ENCODE data around the gene ANKH.

The ANKH gene

DNA sequence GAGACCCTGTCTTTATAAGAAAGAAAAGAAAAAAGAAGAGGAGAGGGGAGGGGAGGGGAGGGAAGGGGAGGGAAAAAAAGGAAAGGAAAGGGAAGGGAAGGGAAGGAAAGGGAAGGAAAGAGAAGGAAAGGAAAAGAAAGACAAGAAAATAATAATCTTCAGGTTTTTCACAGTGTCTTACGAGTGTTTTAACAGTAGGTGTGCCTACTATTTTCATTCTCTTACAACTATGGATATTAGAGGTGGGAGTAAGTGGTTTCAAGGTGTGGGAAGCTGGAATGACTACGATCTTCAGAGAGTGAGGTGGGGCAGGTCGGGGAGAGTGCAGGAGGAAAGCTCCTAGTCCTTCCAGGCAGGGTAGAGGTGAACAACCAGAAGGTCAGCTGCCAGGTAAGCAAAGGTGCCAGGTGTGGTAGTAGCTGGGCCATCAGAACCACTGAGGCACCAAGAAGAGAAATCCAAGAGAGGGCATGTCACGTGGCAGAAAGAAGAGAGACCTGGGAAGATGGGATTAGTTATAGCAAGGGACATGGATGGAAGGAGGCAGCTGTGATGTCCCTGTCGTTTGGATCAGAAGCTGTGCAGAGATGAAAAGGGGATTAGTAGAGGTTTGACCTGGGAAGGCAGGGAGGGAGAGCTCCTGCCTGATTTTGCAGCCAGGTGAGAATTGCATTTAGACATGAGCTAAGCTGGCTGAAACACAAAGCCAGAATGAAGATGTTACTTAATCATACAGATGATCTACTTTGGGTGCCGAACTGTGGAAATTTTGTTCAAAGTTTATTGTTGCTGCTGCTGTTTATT lies 111.6 kb downstream of the ANKH start:
- no peak for DNase-seq (ENCODE audit: low read depth)

DNA sequence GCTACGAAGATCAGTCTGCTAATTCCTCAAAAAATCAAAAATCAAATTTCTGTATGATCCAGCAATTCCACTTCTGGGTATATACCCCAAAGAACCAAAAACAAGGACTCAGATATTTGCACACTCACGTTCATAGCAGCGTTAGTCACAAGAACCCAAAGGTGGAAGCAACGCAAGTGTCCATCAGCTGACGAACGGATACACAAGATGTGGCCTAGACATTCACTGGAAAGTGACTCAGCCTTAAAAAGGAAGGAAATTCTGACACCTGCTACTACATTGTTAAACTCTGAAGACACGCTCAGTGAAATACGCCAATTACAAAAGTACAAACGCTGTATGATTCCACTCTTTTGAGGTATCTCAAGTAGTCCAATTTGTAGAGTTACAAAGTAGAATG lies 113.7 kb downstream of the ANKH start:
- no peak for DNase-seq (ENCODE audit: low read depth)

DNA sequence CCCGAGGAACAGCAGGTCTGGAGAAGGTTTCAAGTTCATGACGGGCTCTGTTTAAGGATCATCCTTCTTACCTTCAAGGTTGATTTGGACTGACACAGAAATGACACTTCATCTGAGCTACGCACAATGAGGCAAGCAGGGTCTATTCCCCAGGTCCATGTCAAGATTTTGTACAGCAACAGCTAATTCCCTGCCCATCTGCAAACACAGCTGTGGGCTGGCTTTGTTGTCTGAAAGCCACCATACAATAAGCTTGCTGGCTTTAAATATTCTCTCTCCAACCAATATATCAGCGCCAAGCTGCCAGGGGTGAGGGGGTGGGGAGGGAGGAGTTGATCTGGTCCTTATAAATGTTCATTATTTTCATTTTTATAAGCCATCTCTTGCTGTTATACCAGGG lies 115.1 kb downstream of the ANKH start:
- no peak for DNase-seq (ENCODE audit: low read depth)

DNA sequence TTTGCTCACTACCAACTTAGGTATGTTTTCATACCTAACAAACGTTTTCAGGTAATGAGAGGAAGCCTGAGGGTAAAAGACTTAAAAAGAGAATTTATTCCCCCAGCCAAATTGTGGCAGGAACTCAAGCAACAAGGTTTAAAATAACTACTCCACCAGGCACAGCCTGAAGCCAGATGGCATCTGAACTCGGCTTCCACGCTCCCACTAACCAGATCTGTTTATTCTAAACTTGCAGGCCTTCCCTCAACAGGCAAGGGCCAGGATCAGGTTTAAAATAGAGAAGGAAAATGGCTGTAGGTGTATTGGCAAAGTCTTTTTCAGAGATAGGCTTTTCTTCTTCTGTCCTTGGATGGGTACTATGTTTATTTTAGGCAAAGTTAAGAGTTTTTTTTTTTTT lies 117.6 kb downstream of the ANKH start:
- DNase-seq (ENCODE audit: low read depth), result no peak

GRCh38 chr5:14753292-14753691 lies 118.3 kb downstream of the ANKH start:
- no peak for DNase-seq (ENCODE audit: low read depth)

- DNase-seq (ENCODE audit: low read depth), result no peak
Observed at GRCh38 chr5:14752497-14753071, 119.0 kb downstream of the ANKH start.

DNA sequence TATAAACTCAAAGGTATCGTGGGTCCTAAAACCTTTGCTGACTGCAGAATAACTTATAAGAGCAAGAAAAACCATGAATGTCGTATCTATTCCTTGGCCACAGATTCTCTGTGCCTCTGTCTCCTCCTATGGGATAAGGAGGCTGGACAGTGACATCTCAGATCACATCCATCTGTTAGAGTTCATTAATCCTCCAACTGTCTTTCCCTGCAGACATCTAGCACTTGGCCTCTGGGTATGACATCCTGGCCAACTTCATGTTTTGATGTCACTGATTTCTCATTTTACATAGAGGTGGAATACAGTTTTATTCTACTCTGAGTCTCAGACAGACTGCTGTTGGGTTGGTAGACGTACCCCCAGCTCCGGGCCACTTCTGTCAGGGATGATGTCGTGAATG lies 120.9 kb downstream of the ANKH start:
- DNase-seq (ENCODE audit: low read depth), result no peak

GRCh38 chr5:14749579-14750101 lies 121.9 kb downstream of the ANKH start:
- DNase-seq (ENCODE audit: low read depth), result no peak

DNA sequence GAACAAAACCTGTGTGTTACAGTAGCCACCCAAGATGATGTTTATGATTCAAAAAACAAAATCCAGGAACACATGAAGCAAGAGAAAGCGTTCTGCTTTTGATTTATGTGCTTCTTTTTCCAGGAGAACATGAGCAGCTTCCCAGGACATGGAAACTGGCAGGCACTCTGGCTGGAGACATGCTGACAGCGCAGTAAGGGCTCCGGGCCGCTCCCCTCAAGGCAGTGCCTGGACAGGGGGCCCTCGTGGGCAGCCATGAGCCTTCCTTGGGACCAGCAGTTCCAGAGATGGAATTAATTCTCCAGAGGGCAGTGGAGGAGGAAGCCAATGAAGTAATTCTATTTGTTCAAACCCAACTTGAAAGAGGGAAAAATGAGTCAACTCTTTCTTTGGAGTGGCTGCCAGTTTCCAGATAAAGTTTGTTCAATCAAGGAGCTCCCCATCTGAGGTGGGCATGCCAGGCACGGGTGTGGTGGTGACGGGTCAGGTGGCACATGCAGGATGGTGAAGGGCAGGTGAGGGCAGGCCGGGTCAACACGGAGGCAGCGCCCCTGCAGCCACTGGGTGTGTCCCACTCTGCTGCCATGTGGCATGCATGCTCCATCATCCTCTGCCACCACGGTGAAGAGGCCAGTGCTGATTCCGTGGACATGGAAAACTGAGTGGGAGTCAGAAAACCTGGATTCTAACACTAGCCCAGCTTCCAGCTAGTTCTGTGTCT lies 123.2 kb downstream of the ANKH start:
- DNase-seq (ENCODE audit: low read depth), result no peak

DNA sequence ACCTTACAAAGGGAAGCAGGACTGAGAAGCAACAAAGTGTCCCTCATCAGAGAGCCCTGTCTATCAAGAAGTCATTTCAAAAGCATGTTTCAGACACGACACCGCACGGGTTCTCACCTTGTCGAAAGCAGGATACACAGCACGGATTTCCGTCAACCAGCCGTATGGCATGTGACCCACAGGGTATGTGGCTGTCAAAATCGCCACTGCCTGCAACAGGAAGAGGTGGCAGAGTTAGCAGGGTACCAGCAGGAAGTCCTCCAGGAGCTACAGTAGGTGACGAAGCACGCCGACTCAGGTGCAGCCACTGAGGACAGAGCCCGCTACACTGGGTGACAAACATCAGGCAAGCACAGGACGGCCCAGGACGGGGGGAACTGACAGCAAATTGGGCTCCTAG lies 125.8 kb downstream of the ANKH start:
- DNase-seq (ENCODE audit: low read depth), result no peak

- no peak for DNase-seq (ENCODE audit: low read depth)
Observed at GRCh38 chr5:14745188-14745563, 126.4 kb downstream of the ANKH start.

DNA sequence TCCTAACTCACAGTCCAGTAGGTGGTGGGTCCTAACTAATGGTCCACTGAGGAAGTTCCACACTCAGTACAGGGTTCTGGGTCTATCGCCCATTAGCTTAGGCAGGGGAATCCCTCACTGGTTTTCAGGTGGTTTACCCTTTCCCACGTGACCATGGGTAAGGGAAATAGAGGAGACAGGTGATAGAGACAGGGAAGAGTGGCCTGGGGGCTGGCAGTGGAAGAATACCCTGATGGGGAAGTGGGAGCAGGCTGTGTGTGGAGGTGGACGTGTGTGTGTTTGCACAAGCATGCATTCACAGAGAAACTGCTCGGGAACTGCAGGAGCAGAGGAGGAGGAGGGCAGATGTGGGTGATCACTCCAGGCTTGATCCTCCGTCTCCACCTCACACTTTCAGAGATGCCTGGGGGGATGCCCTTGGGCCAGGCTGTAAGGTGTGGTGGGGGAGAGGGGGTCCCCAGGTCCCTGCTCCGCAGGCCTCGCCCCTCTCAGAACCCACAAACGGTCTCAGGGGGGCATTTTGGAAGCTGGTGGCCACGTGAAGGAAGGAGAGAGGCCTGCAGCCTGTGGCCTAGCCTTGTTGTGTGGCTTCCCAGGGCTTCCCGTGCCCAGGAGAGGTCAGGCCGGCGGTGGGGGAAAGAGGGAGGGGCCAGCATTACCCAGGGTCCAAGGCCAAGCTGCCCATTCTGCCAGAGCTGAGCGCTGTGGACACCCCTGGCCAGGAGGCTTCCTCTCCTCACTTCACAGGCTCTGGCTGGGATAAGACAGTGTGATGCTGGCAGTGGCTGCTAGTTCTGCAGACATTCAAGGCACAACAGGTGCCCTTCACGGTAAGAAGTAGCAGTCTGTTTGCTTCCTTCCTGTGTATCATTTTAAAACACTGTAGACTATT lies 127.0 kb downstream of the ANKH start:
- DNase-seq (ENCODE audit: low read depth), result no peak

GRCh38 chr5:14743601-14744295 lies 127.8 kb downstream of the ANKH start:
- peak; percentile 58 for DNase-seq (ENCODE audit: low read depth)

DNA sequence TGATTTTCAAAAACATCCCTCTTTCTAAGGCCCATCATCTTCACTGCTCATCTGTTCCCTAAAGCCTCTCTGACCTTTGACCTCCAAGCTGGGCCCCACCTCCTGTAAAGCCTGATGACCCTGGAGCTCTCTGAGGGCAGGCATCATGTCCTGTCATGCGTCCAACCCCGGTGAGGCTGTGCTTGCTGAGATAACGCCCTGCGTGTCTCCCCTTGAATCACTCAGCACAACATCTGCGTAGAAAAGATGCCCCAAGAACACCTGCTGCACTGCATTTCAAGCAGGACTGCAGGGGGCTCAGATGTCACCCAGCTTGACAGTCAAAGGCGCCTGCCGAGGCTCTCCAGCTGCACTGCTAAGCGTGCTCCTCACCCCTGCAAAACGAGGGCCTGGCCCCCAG lies 129.1 kb downstream of the ANKH start:
- DNase-seq (ENCODE audit: low read depth), result no peak

GRCh38 chr5:14741801-14742440 lies 129.7 kb downstream of the ANKH start:
- no peak for DNase-seq (ENCODE audit: low read depth)

DNA sequence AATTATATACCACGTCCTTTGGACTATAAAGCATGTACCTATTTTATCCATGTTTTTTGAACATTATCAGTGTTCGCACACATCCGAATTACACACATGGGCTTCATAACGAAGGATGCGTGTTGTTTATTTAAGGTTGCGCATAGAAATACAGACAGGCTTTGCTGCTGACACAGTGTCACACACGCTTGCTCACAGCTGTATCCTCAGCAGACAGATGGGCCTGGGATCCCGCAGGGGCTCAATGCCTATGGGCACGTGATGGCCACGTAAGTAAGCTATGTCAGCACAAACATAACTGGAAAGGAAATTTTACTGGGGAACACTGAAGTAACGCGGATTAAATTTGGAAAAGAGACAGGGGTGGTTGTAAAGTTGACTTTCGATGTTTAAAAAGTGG lies 130.4 kb downstream of the ANKH start:
- no peak for DNase-seq (ENCODE audit: low read depth)

DNA sequence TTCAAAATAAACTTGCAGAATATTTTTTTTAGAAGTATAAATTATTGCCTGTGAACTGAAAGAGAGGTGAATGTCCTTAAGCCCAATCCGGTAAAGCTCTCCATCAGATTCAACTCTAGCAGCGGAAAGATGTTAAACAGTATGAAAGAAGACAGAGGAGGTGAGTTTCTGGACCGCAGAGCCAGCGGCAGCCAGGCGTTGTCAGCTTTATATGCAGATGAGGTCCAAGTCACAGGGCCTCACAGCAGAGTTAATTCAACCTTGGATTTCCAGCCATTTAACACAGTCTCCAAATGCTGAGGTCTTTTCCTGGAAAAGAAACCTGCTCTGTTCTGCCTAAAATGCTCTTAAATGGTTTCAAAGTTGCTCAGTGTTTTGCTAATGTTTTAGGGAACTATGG lies 131.6 kb downstream of the ANKH start:
- no peak for DNase-seq (ENCODE audit: low read depth)

- peak; percentile 90 for DNase-seq (ENCODE audit: low read depth)
Observed at GRCh38 chr5:14739538-14739937, 132.0 kb downstream of the ANKH start.

DNA sequence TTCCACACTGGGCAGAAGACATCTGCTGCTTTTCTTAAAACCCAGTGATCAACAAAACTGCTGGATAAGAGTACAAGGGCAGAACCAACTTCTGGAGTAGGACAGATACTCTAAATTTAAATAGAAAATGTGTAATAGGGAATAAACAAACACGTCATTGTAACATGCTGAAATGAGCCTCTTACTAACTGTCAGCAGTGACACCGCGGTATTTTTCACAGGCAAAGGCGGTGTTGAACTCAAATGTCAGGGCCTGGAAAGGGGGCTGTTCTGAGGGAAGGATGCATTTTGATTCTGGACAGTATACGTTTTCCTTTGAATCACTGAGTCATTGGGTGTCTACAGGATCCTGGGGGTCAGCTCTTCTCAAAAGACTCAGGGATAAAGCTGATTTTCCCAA lies 133.5 kb downstream of the ANKH start:
- no peak for DNase-seq (ENCODE audit: low read depth)

DNA sequence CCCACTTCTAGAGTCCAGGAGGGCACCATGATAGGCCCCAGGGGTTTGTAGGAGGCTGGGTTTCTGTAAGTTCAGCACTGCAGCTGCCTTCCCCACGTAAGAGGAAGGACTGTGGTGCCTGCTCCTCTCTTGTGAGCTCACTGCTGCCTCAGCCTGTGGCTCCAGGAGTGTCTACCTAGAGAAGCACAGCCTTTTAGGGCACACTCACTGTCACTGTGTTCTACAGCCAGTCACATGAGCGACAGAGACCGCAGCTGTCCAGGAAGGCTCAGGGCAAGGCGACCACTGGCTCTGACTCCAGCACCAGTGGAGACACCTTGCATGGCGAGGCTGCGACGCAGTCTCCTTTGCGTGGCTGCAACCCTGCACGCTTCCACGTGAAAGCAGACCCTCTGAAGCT lies 134.3 kb downstream of the ANKH start:
- no peak for DNase-seq (ENCODE audit: low read depth)

DNA sequence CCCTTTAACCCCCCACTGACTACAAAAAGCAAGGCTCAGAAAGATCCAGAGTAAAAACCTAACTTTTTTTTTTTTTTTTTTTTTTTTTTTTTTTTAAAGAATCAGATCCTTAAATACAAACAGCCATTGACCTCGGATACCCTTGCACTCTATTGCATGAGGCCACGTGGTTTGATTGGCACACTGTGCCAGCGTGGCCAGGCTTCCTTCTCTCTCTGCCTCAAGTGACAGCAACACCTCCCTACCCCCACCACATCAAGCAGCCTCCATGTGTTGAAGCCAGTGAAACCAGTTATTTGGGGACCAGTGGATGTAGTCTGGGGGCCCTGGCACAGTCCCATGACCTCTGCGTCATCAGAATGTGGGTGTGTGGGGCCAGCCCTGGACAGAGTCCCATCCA lies 135.6 kb downstream of the ANKH start:
- DNase-seq (ENCODE audit: low read depth), result no peak

Measured in ELR (cell line).